ENCODE results near the gene HOMER3. TPM values are rescaled to one million over a fixed set of nuclear protein-coding genes. Genes with fewer than 3 reads are reported as not detected.
A peak's percentile ranks its signal among the peaks of the same experiment; 100 is the strongest.
"Not testable (repeated sequence)": the region's sequence is repeated elsewhere in the genome, so short reads cannot be mapped to it uniquely, and the experiment has no call there.

Gene HOMER3
- total RNA-seq, 2 experiments from 2014 or later, result not detected

DNA sequence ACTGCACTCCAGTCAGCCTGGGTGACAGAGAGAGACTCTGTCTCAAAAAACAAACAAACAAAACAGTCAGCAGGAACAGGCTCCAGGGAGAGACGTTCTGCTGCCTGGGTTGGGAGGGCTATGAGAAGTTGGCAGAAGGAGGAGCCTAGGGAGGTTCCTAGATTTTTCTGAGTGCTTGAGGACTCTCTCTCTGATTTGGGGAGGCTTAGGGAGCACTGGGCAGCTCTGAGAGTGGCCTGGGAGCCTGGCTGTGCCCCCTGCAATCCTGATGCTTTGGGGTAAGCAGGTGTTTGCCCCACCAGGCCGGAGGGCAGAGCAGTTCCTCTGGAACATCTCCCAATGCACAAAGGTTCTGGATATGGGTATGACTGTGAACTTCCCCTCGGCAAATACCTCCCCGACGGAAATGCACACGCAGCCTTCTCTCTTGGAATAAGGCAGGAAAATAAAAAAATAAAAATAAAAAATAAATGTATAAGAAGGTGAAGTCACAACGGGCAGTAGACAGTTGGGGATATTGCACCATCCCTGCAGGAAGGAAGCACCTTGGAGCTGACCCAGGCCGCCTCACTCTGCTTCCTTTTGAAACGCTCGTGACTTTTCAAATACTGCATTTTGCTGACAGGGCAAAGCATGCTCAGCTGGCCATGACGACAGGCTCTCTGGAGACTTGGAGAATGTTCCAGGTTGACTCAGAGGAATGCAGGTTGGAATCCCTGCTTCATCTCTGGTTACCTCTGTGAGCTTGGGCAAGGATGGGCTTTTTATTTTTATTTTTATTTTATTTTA lies 26.5 kb upstream of the HOMER3 start:
- no peak overlapping the region for H3K27ac Mint-ChIP-seq
- H3K27me3 Mint-ChIP-seq, result peaks cover 22% of the 10 kb centered on the region
- no peak overlapping the region for H3K4me3 Mint-ChIP-seq
- H3K4me1 Mint-ChIP-seq, result no peaks in the 10 kb centered on the region
- H3K36me3 Mint-ChIP-seq, result no peaks in the 10 kb centered on the region
- H3K9me3 Mint-ChIP-seq, result no peaks in the 10 kb centered on the region
- DNase-seq, result no peak

GRCh38 chr19:18966307-18966706 lies 25.3 kb upstream of the HOMER3 start:
- no peaks in the 10 kb centered on the region for H3K9me3 Mint-ChIP-seq
- DNase-seq, result no peak
- H3K4me3 Mint-ChIP-seq, result no peak overlapping the region
- H3K27me3 Mint-ChIP-seq, result peaks cover 34% of the 10 kb centered on the region
- H3K36me3 Mint-ChIP-seq, result no peaks in the 10 kb centered on the region
- H3K27ac Mint-ChIP-seq, result no peak overlapping the region
- peaks cover 4% of the 10 kb centered on the region for H3K4me1 Mint-ChIP-seq

GRCh38 chr19:18964121-18964520 lies 23.1 kb upstream of the HOMER3 start:
- Mint-ChIP-seq H3K4me1 (peaks cover 4% of the 10 kb centered on the region), H3K36me3 (no peaks in the 10 kb centered on the region), H3K9me3 (no peaks in the 10 kb centered on the region), H3K4me3 (no peak overlapping the region), H3K27me3 (peaks cover 29% of the 10 kb centered on the region), H3K27ac (no peak overlapping the region)
- DNase-seq, result no peak

DNA sequence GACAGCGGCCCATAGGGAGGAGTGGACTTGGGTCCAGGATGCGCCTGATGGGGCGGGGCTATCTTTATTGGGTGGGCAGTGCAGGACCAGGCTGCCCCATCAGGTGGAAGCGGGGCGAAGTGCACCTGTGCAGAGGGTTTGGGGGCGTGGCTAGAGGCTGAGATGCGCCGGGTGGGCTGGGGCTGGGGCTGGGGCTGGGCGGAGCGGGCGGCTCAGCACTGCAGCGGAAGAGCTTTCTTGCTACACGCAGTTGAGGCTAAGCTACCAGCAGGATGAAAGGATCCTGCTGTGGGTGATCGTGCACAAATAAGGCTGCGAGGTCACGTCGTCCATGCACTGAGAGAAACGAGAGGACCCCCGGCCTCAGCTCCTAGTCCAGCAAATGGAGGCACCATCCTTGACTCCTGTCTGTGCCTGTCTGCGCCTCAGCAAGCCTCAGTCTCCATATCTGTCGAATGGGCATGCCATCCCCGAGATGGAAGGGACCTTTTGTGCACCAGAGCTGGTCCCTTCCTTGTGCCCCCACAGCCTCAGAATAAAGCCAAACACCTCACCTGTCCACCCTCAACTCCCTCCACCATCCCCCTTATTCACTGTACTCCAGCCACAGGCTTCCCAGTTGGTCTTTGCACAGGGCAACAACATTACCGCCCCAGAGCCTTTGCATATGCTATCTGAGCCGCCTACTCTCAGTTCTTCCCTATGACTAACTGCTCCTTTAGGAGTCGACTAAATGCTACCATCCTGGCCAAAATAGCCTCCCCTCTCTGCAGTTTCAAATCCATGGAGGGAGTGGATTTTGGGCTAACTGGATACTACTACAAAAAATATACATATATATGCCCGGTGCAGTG lies 21.0 kb upstream of the HOMER3 start:
- H3K4me3 Mint-ChIP-seq, result no peak overlapping the region
- peaks cover 29% of the 10 kb centered on the region for H3K27me3 Mint-ChIP-seq
- H3K36me3 Mint-ChIP-seq, result no peaks in the 10 kb centered on the region

GRCh38 chr19:18960370-18960769 lies 19.4 kb upstream of the HOMER3 start:
- Mint-ChIP-seq H3K36me3 (no peaks in the 10 kb centered on the region), H3K4me3 (no peak overlapping the region), H3K27me3 (peaks cover 21% of the 10 kb centered on the region), H3K4me1 (peaks cover 4% of the 10 kb centered on the region), H3K27ac (no peak overlapping the region), H3K9me3 (no peaks in the 10 kb centered on the region)
- DNase-seq, result no peak

More for the DNA sequence above, 21.0 kb upstream of the HOMER3 start:
- Mint-ChIP-seq H3K9me3 (no peaks in the 10 kb centered on the region), H3K27ac (no peak overlapping the region), H3K4me1 (peaks cover 4% of the 10 kb centered on the region)
- DNase-seq, result peak; percentile 21

- Mint-ChIP-seq H3K36me3 (no peaks in the 10 kb centered on the region), H3K4me3 (no peak overlapping the region), H3K27me3 (no peaks in the 10 kb centered on the region), H3K4me1 (no peaks in the 10 kb centered on the region), H3K27ac (no peak overlapping the region), H3K9me3 (no peaks in the 10 kb centered on the region)
- DNase-seq, result no peak
Observed at GRCh38 chr19:18955042-18955441, 14.0 kb upstream of the HOMER3 start.

- H3K36me3 Mint-ChIP-seq, result no peaks in the 10 kb centered on the region
- H3K27ac Mint-ChIP-seq, result no peak overlapping the region
- no peaks in the 10 kb centered on the region for H3K9me3 Mint-ChIP-seq
- DNase-seq, result no peak
- H3K27me3 Mint-ChIP-seq, result no peaks in the 10 kb centered on the region
- H3K4me3 Mint-ChIP-seq, result no peak overlapping the region
- no peaks in the 10 kb centered on the region for H3K4me1 Mint-ChIP-seq
Observed at GRCh38 chr19:18954094-18954493, 13.1 kb upstream of the HOMER3 start.

DNA sequence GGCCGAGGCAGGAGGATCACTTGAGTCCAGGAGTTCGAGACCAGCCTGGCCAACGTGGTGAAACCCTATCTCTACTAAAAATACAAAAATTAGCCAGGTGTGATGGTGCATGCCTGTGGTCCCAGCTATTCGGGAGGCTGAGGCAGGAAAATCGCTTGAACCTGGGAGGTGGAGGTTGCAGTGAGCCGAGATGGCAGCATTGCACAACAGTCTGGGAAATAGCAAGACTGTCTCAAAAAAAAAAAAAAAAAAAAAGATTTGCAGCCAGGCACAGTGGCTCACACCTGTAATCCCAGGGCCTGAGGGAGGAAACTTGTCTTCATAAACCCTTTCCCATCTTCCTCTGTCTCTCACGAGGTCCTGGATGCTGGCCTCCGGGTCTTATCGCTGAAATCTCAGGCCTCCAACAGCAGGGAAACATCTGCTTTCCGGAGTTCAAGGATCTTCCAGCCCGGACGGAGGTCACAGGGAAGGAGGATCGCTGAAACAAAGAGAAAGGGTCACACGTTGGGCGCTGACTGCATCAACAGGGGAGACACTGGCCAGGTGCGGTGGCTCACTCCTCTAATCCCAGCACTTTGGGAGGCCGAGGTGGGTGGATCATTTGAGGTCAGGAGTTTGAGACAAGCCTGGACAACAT lies 11.5 kb upstream of the HOMER3 start:
- H3K4me3 Mint-ChIP-seq, H3K27ac Mint-ChIP-seq, H3K9me3 Mint-ChIP-seq, H3K4me1 Mint-ChIP-seq, DNase-seq, H3K36me3 Mint-ChIP-seq, H3K27me3 Mint-ChIP-seq: not testable (repeated sequence)

GRCh38 chr19:18951721-18952281 lies 10.8 kb upstream of the HOMER3 start:
- Mint-ChIP-seq H3K4me3 (no peak overlapping the region), H3K4me1 (no peaks in the 10 kb centered on the region), H3K27me3 (no peaks in the 10 kb centered on the region), H3K9me3 (no peaks in the 10 kb centered on the region), H3K27ac (no peak overlapping the region), H3K36me3 (no peaks in the 10 kb centered on the region)
- no peak for DNase-seq

DNA sequence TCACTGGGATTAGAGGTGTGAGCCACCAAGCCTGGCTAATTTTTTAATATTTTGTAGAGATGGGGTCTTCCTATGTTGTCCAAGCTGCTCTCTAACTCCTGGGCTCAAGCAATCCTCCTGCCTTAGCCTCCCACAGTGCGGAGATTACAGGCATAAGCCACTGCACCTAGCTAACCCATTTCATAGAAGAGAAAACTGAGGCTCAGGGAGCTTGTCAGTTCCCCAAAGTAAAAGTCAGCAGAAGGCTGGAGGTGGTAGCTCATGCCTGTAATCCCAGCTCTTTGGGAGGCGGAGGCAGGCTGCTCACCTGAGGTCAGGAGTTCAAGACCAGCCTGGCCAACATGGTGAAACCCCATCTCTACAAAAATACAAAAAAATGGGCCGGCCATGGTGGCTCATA lies 8.8 kb upstream of the HOMER3 start:
- H3K9me3 Mint-ChIP-seq, result no peaks in the 10 kb centered on the region
- DNase-seq, result no peak
- H3K27ac Mint-ChIP-seq, result no peak overlapping the region
- H3K4me1 Mint-ChIP-seq, result no peaks in the 10 kb centered on the region
- peaks cover 5% of the 10 kb centered on the region for H3K27me3 Mint-ChIP-seq
- H3K36me3 Mint-ChIP-seq, result no peaks in the 10 kb centered on the region
- H3K4me3 Mint-ChIP-seq, result no peak overlapping the region

DNA sequence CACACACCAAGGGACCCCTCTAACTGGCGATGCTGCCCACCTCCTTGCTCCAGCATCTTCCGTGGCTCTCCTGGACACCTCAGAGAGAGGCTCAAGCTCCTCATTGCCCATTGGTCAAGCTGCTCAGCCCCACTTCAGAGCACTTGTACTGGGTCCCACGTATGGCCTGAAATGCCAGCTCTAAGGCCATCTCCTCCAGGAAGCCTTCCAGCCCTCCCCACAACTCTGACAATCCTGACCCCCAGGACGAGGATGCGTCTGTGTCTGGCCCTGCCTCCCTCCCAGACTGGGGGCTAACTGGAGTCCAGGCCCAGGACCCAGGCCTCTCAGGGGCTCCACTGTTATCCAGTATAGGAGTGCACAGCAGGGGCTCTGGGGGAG lies 7.9 kb upstream of the HOMER3 start:
- no peaks in the 10 kb centered on the region for H3K4me1 Mint-ChIP-seq
- no peak overlapping the region for H3K4me3 Mint-ChIP-seq
- H3K36me3 Mint-ChIP-seq, result no peaks in the 10 kb centered on the region
- DNase-seq, result no peak
- H3K27me3 Mint-ChIP-seq, result peaks cover 5% of the 10 kb centered on the region
- no peak overlapping the region for H3K27ac Mint-ChIP-seq
- H3K9me3 Mint-ChIP-seq, result no peaks in the 10 kb centered on the region

DNA sequence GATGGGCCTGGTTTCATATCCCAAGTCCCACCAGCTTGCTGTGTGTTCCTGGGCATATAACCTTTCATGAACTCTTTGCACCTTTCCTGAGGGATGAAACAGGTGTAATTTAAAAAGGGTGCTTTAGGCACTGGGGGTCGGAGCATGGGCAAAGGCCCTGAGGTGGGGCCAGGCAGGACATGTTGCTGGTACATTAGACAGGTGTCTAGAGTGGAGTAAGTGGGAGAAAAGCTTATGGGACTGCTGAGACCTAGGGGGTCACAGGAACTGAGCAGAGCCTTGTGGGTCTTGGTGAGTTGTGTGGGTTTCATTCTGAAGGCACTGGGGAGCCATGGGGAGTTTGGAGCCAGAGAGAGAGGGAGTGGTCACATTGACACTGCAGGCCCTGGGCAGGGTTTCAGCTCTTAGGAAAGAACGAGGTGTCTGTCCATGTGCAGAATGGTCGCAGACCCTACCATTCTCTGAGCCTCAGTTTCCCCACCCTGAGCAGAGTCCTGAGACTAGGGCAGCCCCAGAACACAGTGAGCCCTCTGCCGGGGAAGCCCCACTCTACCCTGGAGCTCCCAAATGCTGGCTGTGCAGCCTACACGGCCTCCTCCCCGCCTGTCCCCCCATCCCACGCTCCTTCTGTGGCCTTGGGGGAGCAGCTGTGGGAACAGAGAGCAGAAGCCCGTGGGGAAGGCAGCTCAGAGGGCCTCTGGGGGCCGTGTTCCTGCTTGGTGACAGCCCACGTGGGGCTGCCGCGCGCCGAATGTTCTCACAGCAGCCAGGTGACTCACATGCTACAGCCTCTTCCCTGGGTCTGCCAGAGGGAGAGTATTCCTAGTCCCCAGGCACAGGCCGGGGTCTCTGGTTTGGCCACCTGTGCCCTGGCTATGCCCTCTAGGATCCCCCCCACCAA lies 7.3 kb upstream of the HOMER3 start:
- no peaks in the 10 kb centered on the region for H3K36me3 Mint-ChIP-seq
- no peak overlapping the region for H3K27ac Mint-ChIP-seq
- no peaks in the 10 kb centered on the region for H3K9me3 Mint-ChIP-seq
- H3K27me3 Mint-ChIP-seq, result peaks cover 5% of the 10 kb centered on the region
- no peak overlapping the region for H3K4me3 Mint-ChIP-seq
- DNase-seq, result no peak
- no peaks in the 10 kb centered on the region for H3K4me1 Mint-ChIP-seq

DNA sequence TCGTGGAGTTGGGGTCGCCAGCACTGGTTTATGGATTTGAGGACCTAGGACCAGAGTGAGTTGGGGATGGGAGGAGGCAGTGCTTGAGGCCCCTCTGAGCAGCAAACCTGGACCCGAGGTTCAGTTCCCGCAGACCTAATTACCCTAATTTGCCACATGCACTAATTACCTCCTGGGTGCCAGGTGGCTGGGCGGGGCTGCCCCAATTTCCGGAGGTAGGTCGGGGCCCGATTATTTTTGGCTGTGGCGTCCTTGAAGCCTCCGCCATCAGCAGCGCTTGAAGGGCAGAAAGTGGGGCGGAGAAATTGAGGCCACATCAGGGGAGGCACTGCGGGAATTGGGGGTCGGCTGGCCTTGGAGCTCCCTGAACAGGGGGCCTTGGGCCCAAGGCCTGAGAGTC lies 5.9 kb upstream of the HOMER3 start:
- Mint-ChIP-seq H3K27ac (no peak overlapping the region), H3K27me3 (peaks cover 16% of the 10 kb centered on the region), H3K36me3 (no peaks in the 10 kb centered on the region), H3K4me3 (no peak overlapping the region), H3K4me1 (no peaks in the 10 kb centered on the region), H3K9me3 (no peaks in the 10 kb centered on the region)
- DNase-seq, result no peak

GRCh38 chr19:18946335-18946734 lies 5.3 kb upstream of the HOMER3 start:
- Mint-ChIP-seq H3K27me3 (peaks cover 22% of the 10 kb centered on the region), H3K36me3 (no peaks in the 10 kb centered on the region), H3K9me3 (no peaks in the 10 kb centered on the region), H3K4me1 (no peaks in the 10 kb centered on the region), H3K4me3 (no peak overlapping the region), H3K27ac (no peak overlapping the region)
- DNase-seq, result no peak
